ENCODE measurements around the gene ZKSCAN4. TPM values are rescaled to one million over a fixed set of nuclear protein-coding genes. Genes with fewer than 3 reads are reported as not detected.
A peak's percentile ranks its signal among the peaks of the same experiment; 100 is the strongest.

The ZKSCAN4 gene
- total RNA-seq, 1 donor from 2014 or later: 10.6 TPM

DNA sequence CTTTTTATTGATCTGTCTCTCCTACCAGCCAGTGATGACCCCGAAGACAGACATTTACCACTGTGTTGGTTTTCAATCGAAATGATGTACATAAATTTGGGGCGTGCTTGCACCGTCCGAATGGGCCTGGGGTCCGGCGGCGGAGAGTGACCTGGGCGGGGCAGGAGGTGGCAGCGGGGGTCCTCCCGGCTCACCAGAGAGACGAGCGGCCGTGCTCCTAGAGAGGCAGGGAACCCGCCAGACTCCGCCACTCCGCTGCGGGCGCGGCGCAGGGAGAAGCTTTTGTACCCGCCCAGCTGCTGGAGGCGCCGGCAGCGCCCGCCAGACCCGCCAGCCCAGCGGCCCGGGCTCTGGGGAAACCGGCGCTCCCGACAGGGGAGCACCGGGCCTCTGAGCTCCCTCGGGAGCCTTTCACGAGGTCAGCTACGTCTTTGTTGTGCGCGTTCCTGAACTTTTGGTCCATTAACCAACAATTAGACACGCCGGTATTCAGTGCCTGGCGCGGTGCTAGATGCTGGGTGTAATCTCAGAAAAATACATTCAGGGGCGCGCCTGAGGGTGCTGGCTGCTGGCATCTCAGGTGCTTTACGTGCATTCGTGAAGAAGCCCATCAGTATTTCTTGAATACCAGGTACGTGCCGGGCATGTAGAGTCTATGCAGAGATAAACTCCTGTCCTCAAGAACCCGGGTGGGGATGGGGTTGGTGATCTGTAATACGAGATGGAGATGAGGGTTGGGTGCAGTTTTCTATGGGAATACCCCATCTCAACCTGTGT lies 29.4 kb upstream of the ZKSCAN4 start, which contains the start of gene PGBD1:
TSS of gene PGBD1 (plus strand) at position 285 of the 777 bp plus-strand sequence. CDS start 2,242 bp downstream, outside the sequence.
- H3K9me3 Mint-ChIP-seq (ENCODE audit: unreplicated experiment): no peaks in the 10 kb centered on the region
- H3K4me1 Mint-ChIP-seq (ENCODE audit: unreplicated experiment): peaks cover 13% of the 10 kb centered on the region
- peaks cover 6% of the 10 kb centered on the region for H3K36me3 Mint-ChIP-seq (ENCODE audit: low read depth, unreplicated experiment)
- no peaks in the 10 kb centered on the region for H3K27me3 Mint-ChIP-seq (ENCODE audit: unreplicated experiment)
- H3K4me3 Mint-ChIP-seq (ENCODE audit: unreplicated experiment): peak within 1 kb of the TSS; percentile 95
- peak within 1 kb of the TSS; percentile 40 for H3K27ac Mint-ChIP-seq (ENCODE audit: unreplicated experiment)
- DNase-seq (ENCODE audit: low spot score): peak; percentile 85
- TF ChIP-seq, protein P1, sequence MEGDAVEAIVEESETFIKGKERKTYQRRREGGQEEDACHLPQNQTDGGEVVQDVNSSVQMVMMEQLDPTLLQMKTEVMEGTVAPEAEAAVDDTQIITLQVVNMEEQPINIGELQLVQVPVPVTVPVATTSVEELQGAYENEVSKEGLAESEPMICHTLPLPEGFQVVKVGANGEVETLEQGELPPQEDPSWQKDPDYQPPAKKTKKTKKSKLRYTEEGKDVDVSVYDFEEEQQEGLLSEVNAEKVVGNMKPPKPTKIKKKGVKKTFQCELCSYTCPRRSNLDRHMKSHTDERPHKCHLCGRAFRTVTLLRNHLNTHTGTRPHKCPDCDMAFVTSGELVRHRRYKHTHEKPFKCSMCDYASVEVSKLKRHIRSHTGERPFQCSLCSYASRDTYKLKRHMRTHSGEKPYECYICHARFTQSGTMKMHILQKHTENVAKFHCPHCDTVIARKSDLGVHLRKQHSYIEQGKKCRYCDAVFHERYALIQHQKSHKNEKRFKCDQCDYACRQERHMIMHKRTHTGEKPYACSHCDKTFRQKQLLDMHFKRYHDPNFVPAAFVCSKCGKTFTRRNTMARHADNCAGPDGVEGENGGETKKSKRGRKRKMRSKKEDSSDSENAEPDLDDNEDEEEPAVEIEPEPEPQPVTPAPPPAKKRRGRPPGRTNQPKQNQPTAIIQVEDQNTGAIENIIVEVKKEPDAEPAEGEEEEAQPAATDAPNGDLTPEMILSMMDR (IDR thresholded peaks at IDR 0.05; ENCODE audit: unreplicated experiment): no peak

DNA sequence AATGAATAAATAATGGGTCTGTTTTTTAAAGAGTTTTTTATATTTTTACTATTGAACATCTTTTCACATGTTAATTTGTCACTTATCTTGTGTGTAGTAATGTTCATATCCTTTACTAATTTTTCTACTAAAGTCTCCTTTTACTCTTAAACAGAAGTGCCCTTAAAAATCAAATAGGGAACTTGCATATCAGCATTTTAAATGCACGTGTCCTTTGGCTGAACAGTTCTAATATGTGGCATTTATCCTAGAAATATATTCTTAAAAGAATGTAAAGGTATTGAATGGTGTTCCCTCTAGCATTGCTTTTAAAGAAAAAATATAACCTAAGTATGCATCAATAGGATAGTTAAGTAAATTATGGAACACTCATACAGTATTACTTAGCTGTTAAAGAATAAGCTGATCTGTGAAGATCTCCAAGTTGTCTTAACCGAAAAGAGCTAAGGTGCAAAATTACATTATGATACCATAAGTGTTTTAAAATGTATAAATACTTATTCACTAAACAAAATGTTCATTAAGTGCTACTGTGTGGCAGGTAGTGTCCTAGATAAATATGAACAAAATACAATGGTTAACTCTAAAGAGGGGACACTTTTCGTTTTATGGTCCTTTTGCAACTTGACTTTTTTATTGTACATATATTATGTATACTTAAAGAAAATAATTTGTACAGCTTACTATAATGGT lies 28.7 kb upstream of the ZKSCAN4 start:
- Mint-ChIP-seq H3K4me3 (ENCODE audit: unreplicated experiment) (peak overlapping the region; percentile 91), H3K36me3 (ENCODE audit: low read depth, unreplicated experiment) (peaks cover 13% of the 10 kb centered on the region), H3K27ac (ENCODE audit: unreplicated experiment) (no peak overlapping the region), H3K9me3 (ENCODE audit: unreplicated experiment) (no peaks in the 10 kb centered on the region), H3K4me1 (ENCODE audit: unreplicated experiment) (peaks cover 10% of the 10 kb centered on the region), H3K27me3 (ENCODE audit: unreplicated experiment) (no peaks in the 10 kb centered on the region)
- DNase-seq (ENCODE audit: low spot score): no peak
- TF ChIP-seq, protein P1 (IDR thresholded peaks at IDR 0.05; ENCODE audit: unreplicated experiment): no peak

DNA sequence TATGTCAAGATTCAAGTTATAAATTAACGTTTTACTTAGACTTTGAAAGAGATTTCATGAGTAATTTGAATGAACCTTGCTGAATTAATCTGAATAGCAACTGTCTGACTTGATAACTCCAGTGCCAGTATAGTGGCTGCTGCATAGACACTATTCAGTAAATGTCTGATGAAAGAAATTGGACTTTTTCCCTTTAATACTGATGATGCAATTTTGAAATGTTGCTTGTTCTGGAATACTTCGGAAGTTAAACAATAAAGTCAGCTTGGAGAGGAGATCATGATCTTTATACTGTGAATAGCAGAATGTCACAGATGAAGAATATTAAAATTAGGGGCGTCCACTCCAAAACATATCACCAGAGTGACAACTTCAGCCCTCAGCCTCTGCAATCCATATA lies 25.7 kb upstream of the ZKSCAN4 start:
- Mint-ChIP-seq H3K9me3 (ENCODE audit: unreplicated experiment) (no peaks in the 10 kb centered on the region), H3K27ac (ENCODE audit: unreplicated experiment) (no peak overlapping the region), H3K4me3 (ENCODE audit: unreplicated experiment) (no peak overlapping the region), H3K27me3 (ENCODE audit: unreplicated experiment) (no peaks in the 10 kb centered on the region), H3K36me3 (ENCODE audit: low read depth, unreplicated experiment) (peaks cover 14% of the 10 kb centered on the region), H3K4me1 (ENCODE audit: unreplicated experiment) (peaks cover 10% of the 10 kb centered on the region)
- no peak for DNase-seq (ENCODE audit: low spot score)
- TF ChIP-seq, protein P1 (IDR thresholded peaks at IDR 0.05; ENCODE audit: unreplicated experiment): no peak

DNA sequence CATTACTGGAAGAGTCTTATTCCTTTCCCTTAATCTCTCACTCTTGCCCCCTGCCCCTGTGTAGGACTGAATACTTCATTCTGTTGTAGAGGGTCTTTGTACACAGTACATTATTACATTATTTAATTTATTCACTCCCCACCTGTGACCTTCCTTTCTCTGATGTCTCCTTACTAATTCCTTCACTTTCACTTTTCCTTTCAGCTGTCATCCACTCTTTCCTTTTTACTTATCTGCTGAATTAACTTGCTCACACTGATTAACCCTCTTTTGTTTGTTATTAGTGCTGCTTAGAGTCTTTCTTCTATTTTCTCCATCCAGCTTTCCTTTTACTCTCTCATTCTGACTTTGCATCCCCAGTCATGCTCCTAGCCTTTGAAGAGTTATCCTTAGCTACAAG lies 22.8 kb upstream of the ZKSCAN4 start:
- no peak overlapping the region for H3K27ac Mint-ChIP-seq (ENCODE audit: unreplicated experiment)
- no peak for DNase-seq (ENCODE audit: low spot score)
- H3K4me1 Mint-ChIP-seq (ENCODE audit: unreplicated experiment): no peaks in the 10 kb centered on the region
- H3K9me3 Mint-ChIP-seq (ENCODE audit: unreplicated experiment): no peaks in the 10 kb centered on the region
- H3K4me3 Mint-ChIP-seq (ENCODE audit: unreplicated experiment): no peak overlapping the region
- H3K27me3 Mint-ChIP-seq (ENCODE audit: unreplicated experiment): no peaks in the 10 kb centered on the region
- TF ChIP-seq, protein P1 (IDR thresholded peaks at IDR 0.05; ENCODE audit: unreplicated experiment): no peak
- peaks cover 14% of the 10 kb centered on the region for H3K36me3 Mint-ChIP-seq (ENCODE audit: low read depth, unreplicated experiment)

DNA sequence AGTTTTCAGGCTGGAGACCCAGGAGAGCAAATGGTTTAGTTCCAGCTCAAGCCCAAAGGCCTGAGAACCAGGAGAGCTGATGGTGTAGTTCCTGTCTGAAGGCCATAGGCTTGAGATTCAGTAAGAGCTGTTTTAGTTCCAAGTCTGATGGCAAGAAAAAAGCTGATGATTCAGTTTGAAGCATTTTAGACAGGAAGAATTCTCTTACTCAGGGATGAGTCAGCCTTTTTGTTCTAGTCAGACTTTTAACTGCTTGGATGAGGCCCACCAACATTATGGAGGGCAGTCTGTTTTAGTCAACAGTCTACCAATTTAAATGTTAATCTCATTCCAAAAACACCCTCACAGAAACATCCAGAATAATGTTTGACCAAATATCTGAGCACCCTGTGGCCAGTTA lies 17.4 kb upstream of the ZKSCAN4 start:
- Mint-ChIP-seq H3K9me3 (ENCODE audit: unreplicated experiment) (no peaks in the 10 kb centered on the region), H3K27me3 (ENCODE audit: unreplicated experiment) (no peaks in the 10 kb centered on the region), H3K27ac (ENCODE audit: unreplicated experiment) (no peak overlapping the region), H3K4me1 (ENCODE audit: unreplicated experiment) (no peaks in the 10 kb centered on the region), H3K36me3 (ENCODE audit: low read depth, unreplicated experiment) (peaks cover 5% of the 10 kb centered on the region), H3K4me3 (ENCODE audit: unreplicated experiment) (no peak overlapping the region)
- TF ChIP-seq, protein P1 (IDR thresholded peaks at IDR 0.05; ENCODE audit: unreplicated experiment): no peak
- no peak for DNase-seq (ENCODE audit: low spot score)
